KMS-11 (cell line): ENCODE measurements around the gene MCM3AP.

Experiments
- H2AFZ ChIP-seq: fragments of 200-600 bp; sonication (generic); 2 replicates; pipeline ENCODE4 v1.6.1; 2016; ENCODE audit warnings: antibody characterized with exemption, mixed run types, low read depth
- H3K27ac ChIP-seq: fragments of 200-600 bp; sonication (generic); 2 replicates; pipeline ENCODE4 v1.6.1; 2016; ENCODE audit warnings: mild to moderate bottlenecking, mixed run types
- H3K27me3 ChIP-seq: fragments of 200-600 bp; sonication (generic); 2 replicates; pipeline ENCODE4 v1.6.1; 2017; ENCODE audit warnings: mild to moderate bottlenecking, low read depth, mixed run types, moderate library complexity; ENCODE audit not compliant: insufficient read depth
- H3K36me3 ChIP-seq: fragments of 200-600 bp; sonication (generic); 2 replicates; pipeline ENCODE4 v1.6.1; 2017; ENCODE audit warnings: mild to moderate bottlenecking, mixed run types; ENCODE audit not compliant: insufficient read depth
- H3K4me1 ChIP-seq: fragments of 200-600 bp; sonication (generic); 2 replicates; pipeline ENCODE4 v1.6.1; 2016; ENCODE audit warnings: mild to moderate bottlenecking, low read depth, mixed run types; ENCODE audit not compliant: poor library complexity, severe bottlenecking
- H3K4me2 ChIP-seq: fragments of 200-600 bp; sonication (generic); 2 replicates; pipeline ENCODE4 v1.7.0; 2016; ENCODE audit warnings: mild to moderate bottlenecking, mixed run types
- H3K4me3 ChIP-seq: fragments of 200-600 bp; sonication (generic); IDR thresholded peaks from 2 replicates; pipeline ENCODE4 v1.6.1; 2017; ENCODE audit warnings: low read depth, low read length, mixed read lengths; ENCODE audit not compliant: insufficient read depth
- H3K79me2 ChIP-seq: fragments of 200-600 bp; sonication (generic); 2 replicates; pipeline ENCODE4 v1.6.1; 2016; ENCODE audit warnings: low read depth, mixed run types; ENCODE audit not compliant: insufficient read depth
- H3K9ac ChIP-seq: fragments of 200-600 bp; sonication (generic); 2 replicates; pipeline ENCODE4 v1.6.1; 2016; ENCODE audit warnings: mild to moderate bottlenecking, mixed run types
- H4K20me1 ChIP-seq: fragments of 200-600 bp; sonication (generic); 2 replicates; pipeline ENCODE4 v1.6.1; 2016; ENCODE audit warnings: mild to moderate bottlenecking, mixed run types; ENCODE audit not compliant: insufficient read depth
- TF ChIP-seq, protein P1 (sequence below): fragments of 200-600 bp; sonication (generic); conservative IDR thresholded peaks from 2 replicates; pipeline ENCODE4 v1.6.1; 2017; ENCODE audit warnings: low read depth, mild to moderate bottlenecking, antibody characterized with exemption, low read length, moderate library complexity, mixed read lengths

Gene MCM3AP

DNA sequence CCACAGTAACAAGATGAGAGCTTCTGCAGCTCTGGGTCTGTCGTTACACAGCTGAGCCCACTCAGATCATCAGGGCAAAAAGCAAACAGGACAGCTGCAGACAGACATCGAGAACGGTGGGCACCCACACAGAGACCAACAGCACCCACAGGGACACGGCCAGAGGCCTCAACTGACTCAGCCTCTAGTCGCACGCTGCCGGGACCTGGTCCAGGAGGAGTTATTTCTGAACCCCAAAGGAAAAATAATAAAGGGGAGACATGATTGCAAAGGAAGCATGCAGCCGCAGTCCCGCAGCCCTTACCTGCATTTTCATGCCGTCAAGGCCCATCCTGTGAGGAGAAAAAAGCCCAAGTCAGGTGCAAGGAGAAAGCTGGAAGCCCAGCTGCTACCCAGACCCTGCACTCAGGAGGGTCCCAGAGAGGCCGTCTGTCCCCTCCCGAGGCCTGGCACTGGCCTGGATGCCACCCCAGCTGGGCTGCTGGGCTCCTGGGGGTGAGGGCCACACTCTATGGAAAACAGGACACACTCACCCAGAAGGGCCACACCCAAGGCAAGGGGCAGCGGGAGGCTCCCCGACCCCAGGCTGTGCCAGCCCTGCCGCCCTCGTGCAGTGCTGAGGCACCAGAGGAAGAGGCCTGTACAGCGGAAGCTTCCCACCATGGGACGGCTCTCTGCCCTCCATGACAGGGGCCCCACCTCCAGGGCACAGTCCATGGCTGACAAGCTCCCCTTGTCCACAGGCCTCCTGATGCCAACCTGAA is 72.5 kb downstream of the MCM3AP start:
- H3K36me3 ChIP-seq = no peaks in the 10 kb centered on the region; the same call in 1 of the 2 replicates

GRCh38 chr21:46211786-46212720 is 73.4 kb downstream of the MCM3AP start:
- H3K4me2 ChIP-seq = no peak overlapping the region
- H3K4me1 ChIP-seq = no peaks in the 10 kb centered on the region
- H4K20me1 ChIP-seq = no peaks in the 10 kb centered on the region
- H2AFZ ChIP-seq = no peak overlapping the region
- no peak overlapping the region for H3K4me3 ChIP-seq
- H3K27ac ChIP-seq = no peak overlapping the region
- no peaks in the 10 kb centered on the region for H3K79me2 ChIP-seq
- TF ChIP-seq, protein P1, sequence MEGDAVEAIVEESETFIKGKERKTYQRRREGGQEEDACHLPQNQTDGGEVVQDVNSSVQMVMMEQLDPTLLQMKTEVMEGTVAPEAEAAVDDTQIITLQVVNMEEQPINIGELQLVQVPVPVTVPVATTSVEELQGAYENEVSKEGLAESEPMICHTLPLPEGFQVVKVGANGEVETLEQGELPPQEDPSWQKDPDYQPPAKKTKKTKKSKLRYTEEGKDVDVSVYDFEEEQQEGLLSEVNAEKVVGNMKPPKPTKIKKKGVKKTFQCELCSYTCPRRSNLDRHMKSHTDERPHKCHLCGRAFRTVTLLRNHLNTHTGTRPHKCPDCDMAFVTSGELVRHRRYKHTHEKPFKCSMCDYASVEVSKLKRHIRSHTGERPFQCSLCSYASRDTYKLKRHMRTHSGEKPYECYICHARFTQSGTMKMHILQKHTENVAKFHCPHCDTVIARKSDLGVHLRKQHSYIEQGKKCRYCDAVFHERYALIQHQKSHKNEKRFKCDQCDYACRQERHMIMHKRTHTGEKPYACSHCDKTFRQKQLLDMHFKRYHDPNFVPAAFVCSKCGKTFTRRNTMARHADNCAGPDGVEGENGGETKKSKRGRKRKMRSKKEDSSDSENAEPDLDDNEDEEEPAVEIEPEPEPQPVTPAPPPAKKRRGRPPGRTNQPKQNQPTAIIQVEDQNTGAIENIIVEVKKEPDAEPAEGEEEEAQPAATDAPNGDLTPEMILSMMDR = no peak
- H3K9ac ChIP-seq = no peak overlapping the region
- no peaks in the 10 kb centered on the region; the same call in 1 of the 2 replicates for H3K36me3 ChIP-seq
- no peaks in the 10 kb centered on the region for H3K27me3 ChIP-seq

More for the DNA sequence above, 72.5 kb downstream of the MCM3AP start:
- H3K27me3 ChIP-seq = no peaks in the 10 kb centered on the region
- no peak overlapping the region for H3K4me2 ChIP-seq
- no peaks in the 10 kb centered on the region for H3K4me1 ChIP-seq
- H3K4me3 ChIP-seq = no peak overlapping the region
- no peaks in the 10 kb centered on the region; the same call in 1 of the 2 replicates for H3K79me2 ChIP-seq
- H3K27ac ChIP-seq = no peak overlapping the region
- no peak overlapping the region for H3K9ac ChIP-seq
- no peaks in the 10 kb centered on the region for H4K20me1 ChIP-seq
- no peak overlapping the region for H2AFZ ChIP-seq
- TF ChIP-seq, protein P1 = no peak

- H3K79me2 ChIP-seq = no peaks in the 10 kb centered on the region
- no peaks in the 10 kb centered on the region for H3K4me1 ChIP-seq
- no peak overlapping the region for H2AFZ ChIP-seq
- no peaks in the 10 kb centered on the region; the same call in 1 of the 2 replicates for H3K36me3 ChIP-seq
- no peak overlapping the region for H3K27ac ChIP-seq
- H4K20me1 ChIP-seq = no peaks in the 10 kb centered on the region
- H3K4me3 ChIP-seq = no peak overlapping the region
- H3K4me2 ChIP-seq = no peak overlapping the region
- no peak overlapping the region for H3K9ac ChIP-seq
- no peaks in the 10 kb centered on the region for H3K27me3 ChIP-seq
- TF ChIP-seq, protein P1 = no peak
Measured at GRCh38 chr21:46211376-46211775, 74.0 kb downstream of the MCM3AP start.

- TF ChIP-seq, protein P1 = no peak
- Histone ChIP-seq H3K79me2 (no peaks in the 10 kb centered on the region), H3K27me3 (no peaks in the 10 kb centered on the region), H3K27ac (no peak overlapping the region), H3K9ac (no peak overlapping the region), H2AFZ (no peak overlapping the region), H3K4me1 (no peaks in the 10 kb centered on the region), H3K4me3 (no peak overlapping the region), H3K4me2 (no peak overlapping the region), H4K20me1 (no peaks in the 10 kb centered on the region), H3K36me3 (no peaks in the 10 kb centered on the region; the same call in 1 of the 2 replicates)
Measured at GRCh38 chr21:46210378-46211136, 74.9 kb downstream of the MCM3AP start.
